H1 (cell line): ENCODE data around the gene CIB2. TPM values are rescaled to one million over a fixed set of nuclear protein-coding genes. Genes with fewer than 3 reads are reported as not detected.

Experiments
- CHD1 ChIP-seq: IDR thresholded peaks from 2 replicates; pipeline ENCODE4 v1.6.1; 2012; ENCODE audit warnings: low read depth, low read length, improper control_type of control experiment
- CHD7 ChIP-seq: fragments of 300-600 bp; sonication (generic); IDR thresholded peaks from 2 replicates; pipeline ENCODE4 v1.7.1; 2012; ENCODE audit warnings: low read length, moderate library complexity, mild to moderate bottlenecking, inconsistent platforms; ENCODE audit not compliant: insufficient replicate concordance
- CTBP2 ChIP-seq: IDR thresholded peaks from 2 replicates; pipeline ENCODE4 v1.7.0; 2011; ENCODE audit warnings: borderline replicate concordance, mild to moderate bottlenecking, moderate library complexity, mixed read lengths, low read length; ENCODE audit not compliant: insufficient read depth, insufficient read length
- FOSL1 ChIP-seq: IDR thresholded peaks from 2 replicates; pipeline ENCODE4 v1.6.1; 2011; ENCODE audit warnings: mild to moderate bottlenecking, low read depth, low read length, moderate library complexity; ENCODE audit not compliant: insufficient read depth
- JUN ChIP-seq: IDR thresholded peaks from 2 replicates; pipeline ENCODE4 v1.6.1; 2011; ENCODE audit warnings: low read depth, mild to moderate bottlenecking, improper control_type of control experiment, low read length
- polyA plus RNA-seq, 7 experiments: library from polyadenylated mRNA; depleted of rRNA in 3 of 7; stranded (reverse) in 5 of 7; unstranded in 2 of 7; fragments of >200 nt in 5 of 7; fragments of 200-250 nt in 2 of 7; gene quantifications; 1 replicate in 5 of 7; 2 replicates in 1 of 7; 4 replicates in 1 of 7; pipeline versions ENCODE4 v1.2.1 to v1.2.3, GENCODE V29; 2011 to 2013; ENCODE audit warnings: missing spikeins in 2 of 7, mixed read lengths in 2 of 7
- total RNA-seq: library from RNA; stranded (reverse); fragmentation: NEBNext Ultra II Directional; extraction: Animal tissue kit (Norgen Biotek cat#: 25700); gene quantifications from 2 replicates; pipeline ENCODE4 v1.2.1, GENCODE V29; 2021

The CIB2 gene
- total and polyA plus RNA-seq, 2 of the 8 experiments (the other 6 are each of a cell fraction or from before 2014, with no cell fraction given): 41.5 to 45.8 TPM

GRCh38 chr15:78179286-78179840 lies 48.1 kb upstream of the CIB2 start (continued):
- TF ChIP-seq CHD7: no peak
- TF ChIP-seq JUN: no peak
- no peak for TF ChIP-seq CHD1
- TF ChIP-seq CTBP2: no peak
- no peak for TF ChIP-seq FOSL1
